ENCODE data around the gene PARP1.
A peak's percentile ranks its signal among the peaks of the same experiment; 100 is the strongest.
"Not testable (repeated sequence)": the region's sequence is repeated elsewhere in the genome, so short reads cannot be mapped to it uniquely, and the experiment has no call there.

Gene PARP1

GRCh38 chr1:226428791-226429461 is 21.0 kb upstream of the PARP1 start:
- DNase-seq = no peak

- DNase-seq = no peak
Measured at GRCh38 chr1:226428348-226428747, 20.5 kb upstream of the PARP1 start.

DNA sequence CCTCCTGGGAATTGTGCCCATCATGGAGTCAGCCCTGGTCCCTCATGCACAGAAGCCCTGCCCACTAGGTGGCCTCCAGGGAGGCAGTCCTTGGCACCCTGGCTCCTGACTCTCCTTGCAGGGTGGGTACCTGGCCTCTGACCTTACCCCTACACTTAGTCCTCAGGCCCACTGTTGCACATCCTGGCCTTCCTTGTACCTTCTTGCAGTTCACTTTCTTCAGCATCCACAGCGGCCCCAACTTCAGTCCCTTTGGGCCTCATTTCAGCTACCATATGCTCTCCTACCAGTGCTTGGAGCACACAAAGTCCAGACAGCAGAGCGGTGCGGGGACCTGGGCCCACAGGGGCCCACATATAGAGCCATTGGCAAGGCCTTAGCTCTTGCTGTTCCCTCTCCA is 19.2 kb upstream of the PARP1 start:
- no peak for DNase-seq

DNA sequence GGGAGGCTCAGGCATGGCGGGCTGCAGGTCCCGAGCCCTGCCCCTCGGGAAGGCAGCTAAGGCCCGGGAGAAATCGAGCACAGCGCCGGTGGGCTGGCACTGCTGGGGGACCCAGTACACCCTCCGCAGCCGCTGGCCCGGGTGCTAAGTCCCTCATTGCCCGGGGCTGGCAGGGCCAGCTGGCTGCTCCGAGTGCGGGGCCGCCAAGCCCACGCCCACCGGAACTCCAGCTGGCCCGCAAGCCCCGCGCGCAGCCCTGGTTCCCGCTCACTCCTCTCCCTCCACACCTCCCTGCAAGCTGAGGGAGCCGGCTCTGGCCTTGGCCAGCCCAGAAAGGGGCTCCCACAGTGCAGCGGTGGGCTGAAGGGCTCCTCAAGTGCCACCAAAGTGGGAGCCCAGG is 18.5 kb upstream of the PARP1 start:
- DNase-seq = not testable (repeated sequence)

DNA sequence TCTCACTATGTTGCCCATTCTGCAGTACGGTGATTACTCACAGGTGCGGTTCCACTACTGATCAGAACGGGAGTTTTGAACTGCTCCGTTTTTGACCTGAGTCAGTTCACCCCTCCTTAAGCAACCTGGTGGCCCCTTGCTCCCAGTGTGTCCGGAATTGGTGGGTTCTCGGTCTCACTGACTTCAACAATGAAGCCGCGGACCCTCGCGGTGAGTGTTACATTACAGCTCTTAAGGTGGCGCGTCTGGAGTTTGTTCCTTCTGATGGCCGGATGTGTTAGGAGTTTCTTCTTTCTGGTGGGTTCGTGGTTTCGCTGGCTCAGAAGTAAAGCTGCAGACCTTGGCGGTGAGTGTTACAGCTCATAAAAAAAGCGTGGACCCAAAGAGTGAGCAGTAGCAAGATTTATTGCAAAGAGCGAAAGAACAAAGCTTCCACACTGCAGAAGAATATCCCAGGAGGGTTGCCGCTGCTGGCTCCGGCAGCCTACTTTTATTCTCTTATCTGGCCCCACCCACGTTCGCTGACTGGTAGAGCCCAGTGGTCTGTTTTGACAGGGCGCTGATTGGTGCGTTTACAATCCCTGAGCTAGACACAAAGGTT is 17.6 kb upstream of the PARP1 start:
- no peak for DNase-seq

- no peak for DNase-seq
Measured at GRCh38 chr1:226425004-226425378, 17.1 kb upstream of the PARP1 start.

GRCh38 chr1:226424221-226425003 is 16.5 kb upstream of the PARP1 start:
- peak; percentile 24 for DNase-seq

DNA sequence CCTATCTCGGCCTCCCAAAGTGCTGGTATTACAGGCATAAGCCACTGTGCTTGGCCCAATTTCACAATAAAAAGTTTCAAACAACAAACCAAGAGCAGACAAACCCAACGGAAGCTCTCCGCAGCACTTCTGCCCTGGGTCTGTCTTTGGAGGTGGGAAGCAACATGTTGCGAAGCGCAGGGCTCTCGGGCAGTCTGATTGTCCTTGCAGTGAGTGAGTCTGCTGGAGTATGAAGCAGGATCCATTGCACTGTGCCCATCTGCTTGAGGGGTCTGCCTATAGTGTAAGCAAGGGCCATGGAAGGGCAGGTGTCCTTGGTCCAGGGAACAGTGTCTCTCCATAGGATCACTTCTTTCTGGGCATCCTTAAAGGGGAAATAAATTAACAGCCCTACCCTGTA is 14.6 kb upstream of the PARP1 start:
- no peak for DNase-seq

GRCh38 chr1:226420897-226421296 is 13.0 kb upstream of the PARP1 start:
- DNase-seq = no peak

DNA sequence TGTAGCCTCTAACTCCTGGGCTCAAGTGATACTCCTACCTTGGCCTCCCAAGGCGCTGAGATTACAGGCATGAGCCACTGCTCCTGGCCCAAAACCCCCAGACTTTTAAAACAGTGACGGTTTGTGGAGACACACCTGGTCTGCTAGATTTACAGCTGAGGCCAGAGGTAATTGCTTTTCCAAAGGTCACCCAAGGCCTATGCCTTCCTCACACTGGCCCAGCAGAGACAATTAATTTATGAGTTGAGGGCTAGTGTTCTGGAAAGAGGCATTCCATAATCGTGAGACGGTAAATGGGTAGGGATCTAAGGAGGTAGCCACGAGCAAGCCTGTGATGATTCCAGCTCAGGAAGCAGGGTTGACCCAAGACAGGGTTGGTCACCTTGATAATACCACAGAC is 12.4 kb upstream of the PARP1 start:
- DNase-seq = no peak

GRCh38 chr1:226419284-226420029 is 11.6 kb upstream of the PARP1 start:
- no peak for DNase-seq

- no peak for DNase-seq
Measured at GRCh38 chr1:226417830-226418546, 10.1 kb upstream of the PARP1 start.

GRCh38 chr1:226417350-226417749 is 9.5 kb upstream of the PARP1 start:
- DNase-seq = no peak

- no peak for DNase-seq
Measured at GRCh38 chr1:226414098-226414698, 6.3 kb upstream of the PARP1 start.

DNA sequence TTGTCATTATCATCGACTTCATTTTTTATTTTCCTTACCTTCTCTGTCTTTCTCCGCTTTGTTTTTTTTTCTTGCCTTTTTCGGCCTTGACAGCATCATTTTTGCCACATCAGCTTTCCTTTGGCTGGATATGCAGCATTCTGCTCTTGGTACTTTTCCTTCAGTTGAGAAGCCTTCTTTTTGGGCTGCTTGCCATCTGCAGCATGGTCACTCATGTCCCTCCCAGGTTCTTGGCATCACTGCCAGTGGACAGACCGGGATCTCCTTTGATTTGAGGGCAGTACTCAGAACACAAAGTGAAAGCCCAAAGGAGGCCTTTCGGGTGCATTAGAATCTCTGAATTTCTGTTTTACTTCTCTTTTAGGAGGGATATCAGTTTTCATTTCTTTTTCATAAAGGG is 3.7 kb upstream of the PARP1 start:
- DNase-seq = no peak

DNA sequence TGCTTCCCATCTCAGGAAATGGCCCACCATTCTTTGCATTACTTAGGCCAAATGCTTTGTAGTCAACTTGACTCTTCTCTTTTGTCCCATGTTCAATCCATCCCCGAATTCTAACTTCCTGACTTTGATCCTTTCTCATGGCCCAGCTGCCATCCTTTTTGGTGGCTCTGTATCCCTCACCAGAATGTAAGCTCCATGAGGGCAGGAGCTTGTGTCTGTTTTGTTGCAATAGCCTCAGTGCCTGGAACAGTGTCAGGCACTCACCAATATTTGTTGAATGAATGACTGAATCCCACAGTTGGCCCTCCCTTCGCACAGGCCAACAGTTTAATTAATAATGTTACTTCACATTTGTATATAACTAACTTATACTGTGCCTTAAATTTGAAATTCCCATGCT is 3.1 kb upstream of the PARP1 start:
- no peak for DNase-seq

DNA sequence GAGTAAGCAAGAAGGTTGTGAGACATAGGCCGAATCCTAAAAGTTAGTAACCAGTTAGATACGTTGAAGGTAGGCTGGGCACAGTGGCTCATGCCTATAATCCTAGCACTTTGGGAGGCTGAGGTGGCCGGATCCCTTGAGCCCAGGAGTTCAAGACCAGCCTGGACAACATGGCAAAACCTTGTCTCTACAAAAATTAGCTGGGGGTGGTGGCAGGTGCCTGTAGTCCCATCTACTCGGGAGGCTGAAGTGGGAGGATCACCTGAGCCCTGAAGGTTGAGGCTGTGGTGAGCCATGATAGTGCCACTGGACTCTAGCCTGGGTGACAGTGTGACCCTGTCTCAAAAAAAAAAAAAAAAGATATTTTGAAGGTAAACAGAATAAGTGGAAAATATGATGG is 1.5 kb upstream of the PARP1 start:
- no peak for DNase-seq

GRCh38 chr1:226408285-226409184 is 642 bp upstream of the PARP1 start:
- DNase-seq = no peak

- DNase-seq = no peak
Measured at GRCh38 chr1:226407199-226407496, 745 bp downstream of the PARP1 start.

GRCh38 chr1:226406401-226406881 is 1.5 kb downstream of the PARP1 start:
- DNase-seq = peak; percentile 33

DNA sequence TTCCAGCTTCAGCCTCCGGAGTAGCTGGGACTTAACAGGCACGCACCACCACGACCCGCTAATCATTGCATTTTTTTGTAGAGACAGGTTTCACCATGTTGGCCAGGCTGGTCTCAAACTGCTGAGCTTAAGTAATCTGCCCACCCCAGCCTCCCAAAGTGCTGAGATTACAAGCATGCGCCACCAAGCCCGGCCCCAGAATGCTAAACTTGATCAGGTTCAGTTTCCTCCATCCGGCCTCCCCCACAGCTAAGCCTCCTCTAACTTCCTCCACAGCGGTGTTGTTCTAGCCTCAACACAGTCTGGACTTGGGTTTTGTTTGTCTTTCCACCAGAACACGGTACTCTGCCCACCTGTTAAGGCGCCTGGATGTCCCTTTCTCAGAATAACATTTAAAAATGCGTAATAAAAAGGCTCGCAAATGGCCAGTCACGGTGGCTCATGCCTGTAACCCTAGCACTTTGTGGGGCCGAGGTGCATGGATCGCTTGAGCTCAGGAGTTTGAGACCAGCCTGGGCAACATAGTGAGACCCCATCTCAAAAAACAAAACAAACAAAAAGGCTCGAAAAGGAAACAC is 2.4 kb downstream of the PARP1 start:
- DNase-seq = peak; percentile 29
